Measurements from ENCODE around the gene PNCK.

The PNCK gene

GRCh38 chrX:153657161-153657560 lies 16.5 kb downstream of the PNCK start:
- DNase-seq = no peak

- no peak for DNase-seq
Observed at GRCh38 chrX:153653556-153653955, 20.1 kb downstream of the PNCK start.

- DNase-seq = no peak
Observed at GRCh38 chrX:153651540-153652079, 22.0 kb downstream of the PNCK start.

- DNase-seq = no peak
Observed at GRCh38 chrX:153650959-153651358, 22.7 kb downstream of the PNCK start.

GRCh38 chrX:153649915-153650782 lies 23.5 kb downstream of the PNCK start:
- DNase-seq = no peak

GRCh38 chrX:153649178-153649914 lies 24.3 kb downstream of the PNCK start:
- DNase-seq = peak; percentile 46

- DNase-seq = no peak
Observed at GRCh38 chrX:153648358-153649177, 25.0 kb downstream of the PNCK start.

GRCh38 chrX:153647461-153648357 lies 25.9 kb downstream of the PNCK start:
- DNase-seq = no peak

- peak; percentile 16 for DNase-seq
Observed at GRCh38 chrX:153646620-153647373, 26.8 kb downstream of the PNCK start, which contains the start of gene DUSP9. Gene DUSP9, plus strand, starts transcription at chrX:153647203. Its CDS starts 751 bp downstream, at chrX:153647954.

GRCh38 chrX:153645921-153646488 lies 27.6 kb downstream of the PNCK start:
- DNase-seq = no peak

- no peak for DNase-seq
Observed at GRCh38 chrX:153645151-153645550, 28.5 kb downstream of the PNCK start.

GRCh38 chrX:153644356-153645125 lies 29.1 kb downstream of the PNCK start:
- no peak for DNase-seq

- no peak for DNase-seq
Observed at GRCh38 chrX:153643431-153644351, 29.9 kb downstream of the PNCK start.

- no peak for DNase-seq
Observed at GRCh38 chrX:153642655-153643430, 30.8 kb downstream of the PNCK start.

- no peak for DNase-seq
Observed at GRCh38 chrX:153642051-153642654, 31.5 kb downstream of the PNCK start.

- no peak for DNase-seq
Observed at GRCh38 chrX:153641627-153642026, 32.0 kb downstream of the PNCK start.

Data from DMS153 (cell line).